Measurements from ENCODE around the gene MPO.

The MPO gene

GRCh38 chr17:58324056-58324408 lies 43.3 kb upstream of the MPO start:
- Histone ChIP-seq H3K4me3 (ENCODE audit: low read length) (no peak overlapping the region), H3K18ac (ENCODE audit: low read length) (peak overlapping the region; percentile 34), H3K79me2 (ENCODE audit: control insufficient read depth, insufficient read depth, low read length) (no peaks in the 10 kb centered on the region), H3K23ac (ENCODE audit: low read length) (peak overlapping the region; percentile 50), H3K36me3 (ENCODE audit: control insufficient read depth, insufficient read depth, low read length) (no peaks in the 10 kb centered on the region), H3K79me1 (ENCODE audit: low read length) (no peaks in the 10 kb centered on the region), H2BK5ac (ENCODE audit: low read length) (no peak overlapping the region), H2AK5ac (ENCODE audit: low read length) (no peak overlapping the region), H3K9ac (ENCODE audit: low read length) (peak overlapping the region; percentile 57), H4K5ac (ENCODE audit: low read length) (no peak overlapping the region), H2BK15ac (replicated peaks; ENCODE audit: low read depth) (no peak overlapping the region), H3K4me2 (ENCODE audit: low read length) (peak overlapping the region; percentile 72), H2BK120ac (ENCODE audit: low read depth, low read length) (no peak overlapping the region), H3K4me1 (ENCODE audit: control insufficient read depth, low read depth, low read length) (no peaks in the 10 kb centered on the region), H3K56ac (ENCODE audit: low read length) (peak overlapping the region; percentile 92), H4K8ac (ENCODE audit: low read depth, low read length) (no peak overlapping the region), H3K27ac (ENCODE audit: low read depth, low read length) (no peak overlapping the region), H3K4ac (ENCODE audit: low read depth, low read length) (no peak overlapping the region), H3K27me3 (ENCODE audit: insufficient read depth, low read length, poor library complexity) (no peaks in the 10 kb centered on the region)
- WGBS (ENCODE audit: extremely low coverage, insufficient coverage, low lambda C conversion rate): no CpG with 5 or more reads among the region's 13 CpGs
- no peak for DNase-seq

GRCh38 chr17:58323366-58324055 lies 42.8 kb upstream of the MPO start:
- no CpG with 5 or more reads among the region's 8 CpGs for WGBS (ENCODE audit: extremely low coverage, insufficient coverage, low lambda C conversion rate)
- Histone ChIP-seq H4K5ac (ENCODE audit: low read length) (no peak overlapping the region), H2BK15ac (replicated peaks; ENCODE audit: low read depth) (no peak overlapping the region), H3K36me3 (ENCODE audit: control insufficient read depth, insufficient read depth, low read length) (no peaks in the 10 kb centered on the region), H3K23ac (ENCODE audit: low read length) (peak overlapping the region; percentile 50), H3K4ac (ENCODE audit: low read depth, low read length) (no peak overlapping the region), H4K8ac (ENCODE audit: low read depth, low read length) (no peak overlapping the region), H3K27ac (ENCODE audit: low read depth, low read length) (no peak overlapping the region), H3K79me2 (ENCODE audit: control insufficient read depth, insufficient read depth, low read length) (no peaks in the 10 kb centered on the region), H3K4me1 (ENCODE audit: control insufficient read depth, low read depth, low read length) (no peaks in the 10 kb centered on the region), H3K56ac (ENCODE audit: low read length) (peak overlapping the region; percentile 92), H3K4me3 (ENCODE audit: low read length) (no peak overlapping the region), H3K9ac (ENCODE audit: low read length) (peak overlapping the region; percentile 57), H3K27me3 (ENCODE audit: insufficient read depth, low read length, poor library complexity) (no peaks in the 10 kb centered on the region), H2BK120ac (ENCODE audit: low read depth, low read length) (no peak overlapping the region), H3K79me1 (ENCODE audit: low read length) (no peaks in the 10 kb centered on the region), H2BK5ac (ENCODE audit: low read length) (no peak overlapping the region), H2AK5ac (ENCODE audit: low read length) (no peak overlapping the region), H3K18ac (ENCODE audit: low read length) (no peak overlapping the region), H3K4me2 (ENCODE audit: low read length) (peak overlapping the region; percentile 72)
- DNase-seq: no peak

DNA sequence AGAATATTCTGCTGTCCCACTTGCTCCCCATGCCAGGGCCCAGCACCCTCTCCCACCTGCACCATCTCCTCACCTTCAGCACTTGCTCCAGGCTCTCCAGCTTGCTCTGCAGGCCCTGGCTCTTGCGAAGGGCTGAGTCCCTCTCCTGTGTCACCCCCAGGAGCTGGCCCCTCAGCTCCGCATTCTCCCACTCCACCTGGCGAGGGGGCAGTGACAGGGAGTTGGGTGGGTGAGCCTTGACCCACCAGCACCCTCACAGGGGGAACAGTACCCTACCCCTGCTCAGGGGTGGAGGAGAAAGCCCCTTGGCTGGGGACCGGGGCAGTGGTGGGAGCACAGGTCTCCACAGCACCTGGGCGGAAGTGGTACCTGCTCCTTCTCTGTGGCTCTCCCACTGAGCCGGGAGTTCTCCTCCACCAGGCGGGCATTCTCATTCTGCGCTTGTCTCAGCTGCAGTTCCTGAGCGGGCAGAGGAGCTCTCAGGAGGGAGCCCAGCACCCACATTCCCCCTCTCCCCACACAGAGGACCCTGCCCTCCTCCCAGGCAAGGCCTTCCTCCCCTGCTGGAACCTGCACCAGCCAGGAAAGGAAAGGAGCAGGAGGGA lies 41.9 kb upstream of the MPO start:
- Histone ChIP-seq H2BK15ac (replicated peaks; ENCODE audit: low read depth) (no peak overlapping the region), H2AK5ac (ENCODE audit: low read length) (no peak overlapping the region), H3K27ac (ENCODE audit: low read depth, low read length) (no peak overlapping the region), H2BK120ac (ENCODE audit: low read depth, low read length) (no peak overlapping the region), H3K4me3 (ENCODE audit: low read length) (no peak overlapping the region), H2BK5ac (ENCODE audit: low read length) (no peak overlapping the region), H3K18ac (ENCODE audit: low read length) (no peak overlapping the region), H4K5ac (ENCODE audit: low read length) (no peak overlapping the region), H3K79me2 (ENCODE audit: control insufficient read depth, insufficient read depth, low read length) (no peaks in the 10 kb centered on the region), H3K36me3 (ENCODE audit: control insufficient read depth, insufficient read depth, low read length) (no peaks in the 10 kb centered on the region), H3K56ac (ENCODE audit: low read length) (no peak overlapping the region), H3K9ac (ENCODE audit: low read length) (no peak overlapping the region), H3K4me2 (ENCODE audit: low read length) (no peak overlapping the region), H3K4ac (ENCODE audit: low read depth, low read length) (no peak overlapping the region), H4K8ac (ENCODE audit: low read depth, low read length) (no peak overlapping the region), H3K79me1 (ENCODE audit: low read length) (no peaks in the 10 kb centered on the region), H3K4me1 (ENCODE audit: control insufficient read depth, low read depth, low read length) (no peaks in the 10 kb centered on the region), H3K23ac (ENCODE audit: low read length) (no peak overlapping the region), H3K27me3 (ENCODE audit: insufficient read depth, low read length, poor library complexity) (no peaks in the 10 kb centered on the region)
- DNase-seq: no peak
- no CpG with 5 or more reads among the region's 9 CpGs for WGBS (ENCODE audit: extremely low coverage, insufficient coverage, low lambda C conversion rate)

DNA sequence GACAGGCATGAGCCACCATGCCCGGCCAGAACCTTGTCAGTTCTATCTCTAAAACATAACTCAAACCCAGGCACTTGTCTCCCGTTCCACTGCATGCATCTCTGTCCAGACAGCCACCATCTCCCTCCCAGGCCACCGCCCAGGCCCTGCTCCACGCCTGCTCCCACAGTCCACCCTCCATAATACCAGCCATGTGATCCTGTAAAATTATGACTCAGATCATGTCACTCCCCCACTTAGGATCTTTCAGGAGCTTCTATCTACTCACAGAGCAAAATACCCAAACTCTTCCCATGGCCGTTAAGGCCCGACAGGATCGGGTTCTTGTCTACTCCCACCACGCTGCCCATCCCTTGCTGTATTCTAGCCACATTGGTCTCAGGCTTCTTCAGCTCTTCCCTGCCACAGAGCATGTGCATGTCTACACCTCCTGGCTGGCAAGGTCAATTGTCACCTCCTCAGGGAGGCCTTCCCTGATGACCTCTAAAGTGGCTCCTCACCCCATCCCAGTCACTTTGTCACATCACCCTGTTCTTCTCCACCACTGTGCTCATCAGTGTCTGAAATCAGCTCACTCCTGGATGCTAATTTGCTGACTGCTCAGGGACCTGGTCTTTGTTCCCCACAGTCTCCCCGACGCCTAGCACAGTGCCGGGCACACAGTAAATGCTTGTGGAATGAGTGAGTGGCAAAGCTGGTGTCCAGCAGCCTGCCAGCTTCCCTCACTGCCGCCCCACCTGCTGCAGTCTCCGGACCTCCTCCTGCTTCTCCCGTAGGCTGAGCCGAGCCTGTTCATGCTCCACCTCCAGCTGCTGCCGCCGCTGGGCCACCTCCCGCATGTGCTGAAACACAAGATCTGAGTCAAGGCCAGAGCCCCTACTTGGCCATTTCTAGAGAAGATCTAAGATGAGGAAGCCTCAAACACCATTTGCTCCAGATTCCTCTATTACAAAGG lies 41.1 kb upstream of the MPO start:
- Histone ChIP-seq H3K56ac (ENCODE audit: low read length) (no peak overlapping the region), H3K4me2 (ENCODE audit: low read length) (no peak overlapping the region), H3K36me3 (ENCODE audit: control insufficient read depth, insufficient read depth, low read length) (no peaks in the 10 kb centered on the region), H2AK5ac (ENCODE audit: low read length) (no peak overlapping the region), H2BK5ac (ENCODE audit: low read length) (no peak overlapping the region), H3K4ac (ENCODE audit: low read depth, low read length) (no peak overlapping the region), H2BK120ac (ENCODE audit: low read depth, low read length) (no peak overlapping the region), H4K8ac (ENCODE audit: low read depth, low read length) (no peak overlapping the region), H3K27ac (ENCODE audit: low read depth, low read length) (no peak overlapping the region), H3K27me3 (ENCODE audit: insufficient read depth, low read length, poor library complexity) (no peaks in the 10 kb centered on the region), H3K4me3 (ENCODE audit: low read length) (no peak overlapping the region), H3K79me1 (ENCODE audit: low read length) (no peaks in the 10 kb centered on the region), H3K4me1 (ENCODE audit: control insufficient read depth, low read depth, low read length) (no peaks in the 10 kb centered on the region), H3K23ac (ENCODE audit: low read length) (no peak overlapping the region), H3K79me2 (ENCODE audit: control insufficient read depth, insufficient read depth, low read length) (no peaks in the 10 kb centered on the region), H3K9ac (ENCODE audit: low read length) (no peak overlapping the region), H4K5ac (ENCODE audit: low read length) (no peak overlapping the region), H3K18ac (ENCODE audit: low read length) (no peak overlapping the region), H2BK15ac (replicated peaks; ENCODE audit: low read depth) (no peak overlapping the region)
- WGBS (ENCODE audit: extremely low coverage, insufficient coverage, low lambda C conversion rate): no CpG with 5 or more reads among the region's 18 CpGs
- DNase-seq: no peak

DNA sequence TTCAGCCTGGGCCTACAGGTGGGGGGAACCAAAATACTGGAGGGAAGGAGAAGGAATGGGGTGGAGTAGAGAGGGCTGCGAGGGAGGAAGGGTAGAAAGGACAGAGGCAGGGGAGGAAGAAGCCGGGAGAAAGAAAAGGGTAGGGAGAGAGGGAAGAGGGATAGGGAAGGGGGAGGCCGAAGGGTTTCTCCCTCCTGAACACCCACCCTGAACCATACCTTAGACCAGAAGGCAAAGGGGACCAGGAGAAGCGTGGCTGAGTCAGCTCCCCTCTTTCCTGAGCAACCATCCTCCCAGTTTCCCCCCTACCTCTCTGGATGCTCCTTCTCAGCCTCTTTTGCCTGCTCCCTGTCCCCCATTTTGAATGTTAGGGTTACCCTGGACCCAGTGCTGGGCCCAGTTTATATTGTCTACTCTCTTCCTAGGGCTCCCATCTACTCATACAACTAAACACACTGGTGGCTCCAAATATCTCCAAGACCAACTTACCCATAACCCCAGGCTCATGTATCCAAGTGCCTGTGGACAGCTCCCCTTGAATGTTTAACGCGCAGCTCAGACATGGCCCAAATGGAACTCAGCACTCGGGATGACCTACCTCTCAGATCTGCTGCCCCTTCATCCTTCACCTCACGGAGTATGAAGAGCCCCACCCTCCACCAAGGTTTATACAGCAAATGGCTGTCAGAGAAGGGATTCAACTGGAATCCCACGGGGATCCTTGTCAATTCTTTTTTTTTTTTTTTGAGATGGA lies 40.0 kb upstream of the MPO start:
- Histone ChIP-seq H2AK5ac (ENCODE audit: low read length) (no peak overlapping the region), H3K56ac (ENCODE audit: low read length) (no peak overlapping the region), H3K79me2 (ENCODE audit: control insufficient read depth, insufficient read depth, low read length) (no peaks in the 10 kb centered on the region), H3K27ac (ENCODE audit: low read depth, low read length) (no peak overlapping the region), H2BK120ac (ENCODE audit: low read depth, low read length) (no peak overlapping the region), H4K8ac (ENCODE audit: low read depth, low read length) (no peak overlapping the region), H3K18ac (ENCODE audit: low read length) (no peak overlapping the region), H3K36me3 (ENCODE audit: control insufficient read depth, insufficient read depth, low read length) (no peaks in the 10 kb centered on the region), H2BK5ac (ENCODE audit: low read length) (no peak overlapping the region), H2BK15ac (replicated peaks; ENCODE audit: low read depth) (no peak overlapping the region), H3K4me1 (ENCODE audit: control insufficient read depth, low read depth, low read length) (no peaks in the 10 kb centered on the region), H3K4ac (ENCODE audit: low read depth, low read length) (no peak overlapping the region), H3K4me2 (ENCODE audit: low read length) (no peak overlapping the region), H3K9ac (ENCODE audit: low read length) (no peak overlapping the region), H3K4me3 (ENCODE audit: low read length) (no peak overlapping the region), H3K23ac (ENCODE audit: low read length) (no peak overlapping the region), H3K79me1 (ENCODE audit: low read length) (no peaks in the 10 kb centered on the region), H3K27me3 (ENCODE audit: insufficient read depth, low read length, poor library complexity) (no peaks in the 10 kb centered on the region), H4K5ac (ENCODE audit: low read length) (no peak overlapping the region)
- no peak for DNase-seq
- WGBS (ENCODE audit: extremely low coverage, insufficient coverage, low lambda C conversion rate): no CpG with 5 or more reads among the region's 9 CpGs
